A549 treated with GW870086 at 1 μM for 4 hours (cell line): Measurements from ENCODE around the gene MED14. TPM values are rescaled to one million over a fixed set of nuclear protein-coding genes. Genes with fewer than 3 reads are reported as not detected.

Experiments used
- total RNA-seq: library from RNA; stranded (reverse); fragments of 200-300 nt; extraction: Qiagen RNA extraction; gene quantifications from 5 replicates; pipeline ENCODE4 v1.2.3, GENCODE V29; 2022; ENCODE audit warnings: low read depth

MED14 gene
- 16.8 to 25.1 TPM (median 21.3 TPM) in 5 replicates for total RNA-seq

GRCh38 chrX:40735325-40736169 lies at the start of gene MED14:
Gene MED14 (minus strand): TSS chrX:40735542. CDS start chrX:40735412, 130 bp downstream.

DNA sequence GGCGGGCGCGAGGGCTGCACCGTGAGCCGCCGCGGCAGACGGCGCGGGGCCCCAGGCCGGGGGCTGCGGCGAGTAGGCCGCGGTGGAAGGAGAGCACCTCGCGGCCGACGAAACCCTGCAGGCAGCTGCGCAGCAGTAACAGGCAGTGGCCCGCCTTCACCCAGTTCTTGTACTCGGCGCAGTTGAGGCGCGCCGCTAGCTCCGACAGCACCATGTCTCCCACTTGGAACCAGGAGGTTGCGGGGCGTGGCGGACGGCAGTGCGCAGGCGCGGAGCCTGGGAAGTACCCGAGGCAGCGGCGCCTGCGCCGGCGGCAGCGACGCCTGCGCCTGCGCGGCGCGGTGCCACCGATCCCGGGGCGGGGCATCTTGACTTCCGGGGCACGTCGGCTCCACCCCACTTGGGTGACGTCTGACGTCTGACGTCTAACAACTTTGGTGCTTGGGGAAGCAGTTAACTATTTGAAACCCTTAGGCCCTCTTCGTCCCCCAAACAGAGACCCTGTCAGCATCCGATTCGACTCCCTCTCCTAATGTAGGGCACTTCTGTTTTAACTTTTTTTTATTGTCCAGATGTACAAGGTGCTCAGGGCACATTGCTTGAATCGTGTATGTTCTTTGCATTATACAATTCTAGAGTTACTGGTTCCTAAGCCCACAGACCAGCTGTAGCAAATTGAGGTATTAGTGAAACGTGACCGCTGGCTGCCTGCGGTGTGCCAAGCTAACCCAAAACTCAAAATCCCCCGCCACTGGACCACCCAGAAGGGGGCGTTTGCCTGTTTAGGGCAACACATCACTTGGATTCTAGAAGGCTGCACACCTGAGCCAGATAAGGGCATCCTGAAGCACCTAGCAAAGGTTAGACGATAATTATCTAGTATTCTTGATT lies 87.8 kb downstream of the MED14 start, which contains the start of gene CXorf38:
Gene CXorf38 (minus strand): TSS at position 255 of the 891 bp plus-strand sequence. CDS start 41 bp downstream, at position 214.

GRCh38 chrX:40623139-40623536 lies 112.2 kb downstream of the MED14 start, which contains the start of gene MPC1L:
Gene MPC1L (plus strand): TSS chrX:40623428. CDS start chrX:40623566, 138 bp downstream.

Other genes with a start within 250 kb of the MED14 start
- gene ATP6AP2, start 154.6 kb downstream of the MED14 start, total RNA-seq = 125 to 142 TPM (median 132 TPM) in 5 replicates
- gene MPC1L, start 112.1 kb downstream of the MED14 start, total RNA-seq = not detected in 5 replicates
- 7.9 to 12.0 TPM (median 11.1 TPM) in 5 replicates for gene CXorf38, start 88.0 kb downstream of the MED14 start, total RNA-seq